Measurements from ENCODE around the gene PTPRT.

The PTPRT gene

GRCh38 chr20:42785041-42785440, 404.7 kb downstream of the PTPRT start:
- DNase-seq: no peak

GRCh38 chr20:42779216-42779615, 410.5 kb downstream of the PTPRT start:
- no peak for DNase-seq

GRCh38 chr20:42775866-42776265, 413.8 kb downstream of the PTPRT start:
- no peak for DNase-seq

GRCh38 chr20:42775037-42775436, 414.7 kb downstream of the PTPRT start:
- DNase-seq: no peak

- DNase-seq: no peak
Observed at GRCh38 chr20:42763015-42763414, 426.7 kb downstream of the PTPRT start.

- no peak for DNase-seq
Observed at GRCh38 chr20:42756991-42757390, 432.7 kb downstream of the PTPRT start.

GRCh38 chr20:42754706-42755105, 435.0 kb downstream of the PTPRT start:
- no peak for DNase-seq

GRCh38 chr20:42752620-42753019, 437.1 kb downstream of the PTPRT start:
- DNase-seq: no peak

GRCh38 chr20:42749556-42749955, 440.1 kb downstream of the PTPRT start:
- no peak for DNase-seq

- DNase-seq: no peak
Observed at GRCh38 chr20:42747765-42748411, 441.8 kb downstream of the PTPRT start.

GRCh38 chr20:42744756-42745465, 444.8 kb downstream of the PTPRT start:
- no peak for DNase-seq

- DNase-seq: no peak
Observed at GRCh38 chr20:42742926-42743325, 446.8 kb downstream of the PTPRT start.

- no peak for DNase-seq
Observed at GRCh38 chr20:42741906-42742305, 447.8 kb downstream of the PTPRT start.

- no peak for DNase-seq
Observed at GRCh38 chr20:42740226-42740870, 449.4 kb downstream of the PTPRT start.

- DNase-seq: no peak
Observed at GRCh38 chr20:42739683-42740082, 450.0 kb downstream of the PTPRT start.

GRCh38 chr20:42735539-42735938, 454.2 kb downstream of the PTPRT start:
- no peak for DNase-seq

GRCh38 chr20:42734660-42735368, 454.9 kb downstream of the PTPRT start:
- DNase-seq: no peak

- no peak for DNase-seq
Observed at GRCh38 chr20:42721923-42722322, 467.8 kb downstream of the PTPRT start.

GRCh38 chr20:42714298-42715141, 475.2 kb downstream of the PTPRT start:
- DNase-seq: no peak

GRCh38 chr20:42708266-42708665, 481.4 kb downstream of the PTPRT start:
- DNase-seq: no peak

- DNase-seq: no peak
Observed at GRCh38 chr20:42706759-42707158, 482.9 kb downstream of the PTPRT start.

- no peak for DNase-seq
Observed at GRCh38 chr20:42705550-42705949, 484.2 kb downstream of the PTPRT start.

GRCh38 chr20:42703744-42704143, 486.0 kb downstream of the PTPRT start:
- no peak for DNase-seq
